GM18502 (cell line): ENCODE data around the gene MCU.
"Not testable (repeated sequence)": the region's sequence is repeated elsewhere in the genome, so short reads cannot be mapped to it uniquely, and the experiment has no call there.

ENCODE experiments used
- ATAC-seq: cut with Tn5 transposase; IDR thresholded peaks from one replicate; pipeline ENCODE4 v1.9.1; 2021; ENCODE audit warnings: mild to moderate bottlenecking; ENCODE audit not compliant: unreplicated experiment, poor library complexity

MCU gene

DNA sequence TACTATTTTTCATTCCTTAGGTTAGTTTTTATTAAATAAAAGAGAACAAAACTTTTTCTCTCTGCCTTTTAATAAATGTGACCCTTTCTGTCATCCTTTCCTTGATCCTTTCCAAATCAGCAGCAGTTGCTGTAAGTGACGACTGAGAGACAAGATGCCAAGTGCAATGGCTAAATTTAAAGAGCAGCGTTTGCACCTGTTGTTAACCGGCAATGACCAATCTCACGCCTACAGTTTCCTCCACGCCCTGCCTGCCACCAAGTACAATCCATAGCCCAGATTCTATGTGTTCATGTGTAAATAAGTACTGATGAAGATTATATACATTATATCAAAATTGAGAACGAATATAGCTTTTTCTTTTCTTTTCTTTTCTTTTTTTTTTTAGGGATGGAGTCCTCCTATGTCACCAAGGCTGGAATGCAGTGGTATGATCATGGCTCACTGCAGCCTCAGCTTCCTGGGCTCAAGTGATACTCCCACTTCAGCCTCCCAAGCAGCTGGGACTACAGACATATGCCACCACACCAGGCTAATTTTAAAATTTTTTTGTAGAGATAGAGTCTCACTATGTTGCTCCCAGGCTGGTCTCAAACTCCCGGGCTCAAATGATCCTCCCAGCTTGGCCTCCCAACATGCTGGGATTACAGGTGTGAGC lies 6.5 kb upstream of the MCU start:
- no peak for ATAC-seq

DNA sequence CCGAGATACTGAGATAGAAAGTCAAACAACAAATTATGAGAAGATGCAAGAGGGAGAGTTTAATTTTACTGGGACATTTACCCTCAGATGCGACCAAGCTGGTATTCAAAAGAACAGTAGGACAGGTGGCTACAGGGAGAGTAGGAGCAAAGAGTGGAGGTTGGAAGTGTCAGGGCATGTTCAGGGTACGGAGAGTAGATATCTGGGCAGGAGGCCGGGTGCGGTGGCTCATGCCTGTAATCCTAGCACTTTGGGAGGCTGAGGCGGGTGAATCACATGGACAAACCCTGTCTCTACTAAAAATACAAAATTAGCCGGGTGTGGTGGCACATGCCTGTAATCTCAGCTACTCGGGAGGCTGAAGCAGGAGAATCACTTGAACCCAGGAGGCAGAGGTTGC lies 5.5 kb upstream of the MCU start:
- not testable (repeated sequence) for ATAC-seq

DNA sequence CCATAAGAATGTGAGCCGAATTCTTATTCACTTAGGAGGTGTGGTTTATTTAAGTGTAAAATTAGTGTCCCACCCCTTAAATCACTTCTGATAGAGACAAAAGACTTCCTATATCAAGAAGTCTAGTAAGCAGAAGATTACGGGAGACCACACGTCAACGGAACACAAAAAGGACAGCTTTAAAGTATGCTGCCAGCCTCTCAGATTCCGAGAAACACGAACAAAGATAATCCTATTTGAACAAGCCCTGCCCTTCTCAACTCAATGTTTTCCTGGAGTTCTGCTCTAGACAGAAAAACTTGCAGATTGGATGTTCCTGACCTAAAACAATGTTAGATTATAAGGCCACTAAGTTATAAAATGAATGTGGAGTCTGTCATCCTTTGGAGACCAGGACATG lies 4.9 kb upstream of the MCU start:
- no peak for ATAC-seq

DNA sequence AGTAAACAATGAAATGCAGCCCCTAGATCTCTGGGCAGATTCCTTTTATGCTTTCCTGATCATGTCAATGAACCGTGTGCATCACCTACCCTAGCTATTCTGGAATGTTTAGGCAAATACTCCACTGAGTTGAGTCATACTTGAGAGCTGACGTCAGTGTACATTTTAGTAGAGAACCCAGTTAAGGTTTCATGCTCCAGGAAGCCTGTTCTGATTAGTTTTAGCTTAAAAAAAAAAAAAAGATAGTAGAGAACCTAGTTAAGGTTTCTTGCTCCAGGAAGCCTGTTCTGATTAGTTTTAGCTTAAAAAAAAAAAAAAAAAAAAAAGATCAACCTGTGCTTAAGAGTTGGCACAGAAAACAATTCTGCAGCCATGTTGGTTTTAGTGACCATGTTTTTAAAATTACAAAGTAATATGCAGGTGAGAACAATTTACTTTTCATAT lies 3.7 kb upstream of the MCU start:
- no peak for ATAC-seq

DNA sequence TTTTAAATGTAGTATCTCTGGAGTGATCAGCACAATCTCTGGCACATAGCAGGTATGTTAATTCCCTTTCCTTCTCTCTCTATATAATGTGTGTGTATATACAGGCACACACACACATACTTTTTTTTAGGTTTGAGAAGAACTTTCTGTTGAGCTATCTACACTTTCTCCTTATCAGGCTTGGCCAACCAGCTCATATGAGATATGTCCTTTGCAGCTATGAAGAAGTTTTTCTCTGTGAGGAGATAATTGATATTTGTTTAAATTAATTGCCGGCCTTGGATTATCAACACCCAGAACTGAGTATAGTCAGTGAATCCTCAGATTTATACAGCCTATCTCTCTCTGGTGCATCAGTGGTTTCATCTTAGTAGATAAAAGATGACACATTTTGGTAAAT lies 2.3 kb upstream of the MCU start:
- no peak for ATAC-seq

DNA sequence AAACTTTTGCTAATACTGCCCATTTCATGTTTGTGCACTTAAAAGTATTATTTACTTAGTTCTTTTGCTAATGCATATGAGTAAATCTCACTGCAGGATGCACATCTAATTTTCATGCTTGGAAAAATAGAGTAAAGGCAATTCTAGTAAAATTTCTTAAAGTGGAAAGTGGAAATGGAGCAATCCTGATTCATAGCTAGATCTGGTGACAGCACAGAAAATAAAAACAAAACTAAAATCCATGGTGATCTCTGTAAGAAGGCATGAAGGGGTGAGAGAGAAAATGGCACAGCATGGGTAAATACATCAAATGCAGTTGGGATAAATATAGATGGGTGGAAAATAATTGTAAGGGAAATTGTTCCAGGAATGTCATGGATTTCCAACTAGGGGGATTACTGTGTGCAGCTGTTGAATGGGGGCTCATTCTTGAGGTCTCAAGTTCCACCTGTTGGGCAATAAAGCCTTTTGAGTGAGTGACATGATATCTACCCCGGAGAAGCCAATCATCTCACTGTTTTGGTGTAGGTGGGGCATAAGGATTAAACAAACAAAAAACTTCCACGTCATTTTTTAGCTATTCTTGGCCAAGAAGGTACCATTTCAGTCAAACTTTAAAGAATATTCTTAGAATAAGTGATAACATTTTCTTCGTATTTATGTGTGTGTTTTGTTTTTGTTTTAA lies 1.7 kb upstream of the MCU start:
- ATAC-seq: no peak

DNA sequence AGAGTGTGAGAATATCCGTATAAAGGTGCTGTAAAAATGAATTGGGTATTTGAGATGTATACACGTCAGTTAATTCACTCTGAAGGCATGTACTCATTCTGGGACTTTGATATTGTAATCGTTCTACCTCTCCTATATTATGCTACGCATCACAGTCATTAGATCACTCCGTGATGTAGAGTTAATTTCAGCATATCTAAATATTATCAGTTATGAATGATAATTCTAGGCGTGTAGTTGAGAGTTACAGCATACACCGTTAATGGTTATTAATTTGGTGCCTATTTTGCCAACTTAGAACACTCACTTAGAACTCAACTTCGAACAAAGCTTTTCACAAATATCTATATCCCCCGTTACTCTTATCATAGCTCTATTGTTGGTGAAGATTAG lies 477 bp upstream of the MCU start:
- ATAC-seq: no peak

DNA sequence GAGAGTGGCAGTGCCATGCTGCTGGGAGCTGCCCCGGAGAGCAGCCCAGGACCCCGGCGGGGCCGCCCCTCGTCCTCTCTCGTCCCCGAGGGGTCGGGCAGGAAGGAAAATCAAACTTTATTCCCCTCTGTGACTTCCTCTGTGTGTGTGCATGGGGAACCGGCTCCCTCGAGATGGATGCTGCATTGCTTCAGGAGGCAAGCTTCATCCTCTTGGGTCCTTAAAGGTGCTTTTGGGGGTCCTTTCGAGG lies 726 bp downstream of the MCU start:
- no peak for ATAC-seq

DNA sequence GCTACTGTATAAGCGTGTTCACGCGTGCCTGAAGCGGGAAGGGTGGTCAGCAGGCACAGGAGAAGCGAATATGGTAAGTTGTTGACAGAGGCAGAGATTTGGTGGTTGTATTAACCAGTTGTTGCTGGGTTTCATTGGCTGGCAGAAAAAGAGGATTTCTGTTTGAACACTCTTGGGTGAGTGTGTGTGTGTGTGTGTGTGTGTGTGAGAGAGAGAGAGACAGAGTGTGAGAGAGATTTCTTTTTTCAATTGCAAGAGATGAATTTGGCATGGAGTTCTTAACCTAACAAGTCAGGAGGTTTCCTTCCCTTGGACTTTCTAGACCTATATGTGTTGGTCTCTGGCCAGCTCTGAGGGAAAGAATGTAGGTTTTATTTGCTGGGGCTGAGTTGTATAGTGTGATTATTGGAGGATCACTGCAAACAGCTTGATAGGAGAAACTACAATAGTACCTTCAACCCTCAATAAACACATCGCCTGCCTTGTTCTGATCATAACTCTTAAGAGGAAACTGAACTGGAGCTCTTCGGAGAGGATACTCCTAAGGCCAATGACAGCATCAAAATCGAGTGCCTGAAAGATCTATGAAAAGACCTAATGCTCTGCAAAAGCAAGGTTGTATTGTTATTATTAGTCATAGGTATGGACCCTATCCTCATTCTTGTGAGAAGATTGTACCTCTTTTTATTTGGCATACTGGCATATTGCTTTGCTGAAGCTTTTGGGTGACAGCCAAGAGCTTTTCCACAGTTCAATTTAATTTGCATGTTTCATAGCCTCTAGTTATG lies 1.2 kb downstream of the MCU start:
- peak; percentile 1 for ATAC-seq

DNA sequence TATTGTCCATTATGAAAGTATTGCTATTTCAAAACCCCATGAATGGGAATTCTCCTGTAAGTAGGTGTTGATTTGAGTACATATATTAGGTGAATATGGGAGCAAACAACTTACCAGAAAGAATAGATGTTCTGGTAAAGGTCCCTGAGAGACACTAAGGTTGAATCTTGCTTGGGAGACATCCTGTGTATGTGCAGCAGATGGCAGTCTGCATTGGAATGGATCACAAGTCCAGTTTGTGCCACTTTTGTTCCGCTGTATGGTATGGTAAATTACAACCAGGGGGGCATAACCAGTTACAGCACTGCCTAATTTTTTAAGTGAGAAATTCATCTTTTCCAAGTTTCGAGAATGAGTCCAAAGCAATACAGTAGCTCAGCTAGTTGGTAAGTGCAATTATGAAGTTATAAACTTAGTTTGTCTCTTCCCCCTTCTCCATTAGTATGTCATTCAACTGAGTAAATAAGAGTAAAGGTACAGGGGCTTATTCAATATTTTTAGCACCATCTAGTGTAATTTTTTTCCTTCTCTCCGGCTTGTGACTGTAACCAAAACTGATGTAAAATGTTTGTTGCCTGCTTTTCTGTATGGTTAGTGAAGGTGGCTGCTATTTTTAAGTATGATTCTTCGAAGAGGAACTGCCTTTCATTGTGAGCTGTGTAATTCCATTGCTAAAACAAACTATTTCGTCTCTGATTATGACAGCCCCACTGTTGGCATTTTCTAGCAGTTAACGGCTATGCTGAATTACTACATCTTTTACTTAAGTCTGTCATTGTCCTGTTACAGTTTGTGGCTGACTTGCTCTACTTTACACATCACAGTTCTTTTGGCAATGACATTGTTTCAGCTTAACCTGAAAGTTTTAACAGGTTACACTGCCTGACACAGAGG lies 2.8 kb downstream of the MCU start:
- no peak for ATAC-seq

DNA sequence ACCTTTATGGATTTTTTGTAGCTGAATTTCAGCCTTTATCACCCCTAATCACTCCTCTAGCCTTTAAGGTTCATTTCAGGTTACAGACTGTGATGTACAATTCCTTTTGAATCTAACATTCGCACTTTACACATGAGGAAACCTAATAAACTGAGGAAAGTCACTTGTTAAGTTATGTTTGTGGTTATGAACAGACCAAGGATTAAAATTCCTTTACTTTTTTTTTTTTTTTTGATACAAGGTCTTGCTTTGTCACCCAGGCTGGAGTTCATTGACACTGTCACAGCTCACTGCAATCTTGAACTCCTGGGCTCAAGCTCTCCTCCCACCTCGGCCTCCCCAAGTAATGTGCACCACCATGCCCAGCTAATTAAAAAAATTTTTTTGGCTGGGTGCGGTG lies 3.6 kb downstream of the MCU start:
- ATAC-seq: no peak

DNA sequence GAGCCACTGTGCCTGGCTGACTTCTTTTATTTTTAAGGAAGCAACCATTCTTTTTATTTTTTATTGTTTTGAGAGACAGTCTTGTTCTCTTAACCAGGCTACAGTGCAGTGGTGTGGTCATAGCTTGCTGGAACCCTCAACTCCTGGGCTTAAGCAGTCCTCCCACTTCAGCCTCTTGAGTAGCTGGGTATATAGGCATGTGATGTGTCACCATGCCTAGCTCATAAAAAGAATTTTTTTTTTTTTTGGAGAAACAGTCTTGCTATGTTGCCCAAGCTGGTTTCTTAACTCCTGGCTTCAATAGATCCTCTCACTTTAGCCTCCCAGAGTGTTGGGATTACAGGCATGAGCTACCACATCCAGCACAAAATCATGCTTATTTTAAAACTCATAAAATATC lies 5.8 kb downstream of the MCU start:
- ATAC-seq: no peak

DNA sequence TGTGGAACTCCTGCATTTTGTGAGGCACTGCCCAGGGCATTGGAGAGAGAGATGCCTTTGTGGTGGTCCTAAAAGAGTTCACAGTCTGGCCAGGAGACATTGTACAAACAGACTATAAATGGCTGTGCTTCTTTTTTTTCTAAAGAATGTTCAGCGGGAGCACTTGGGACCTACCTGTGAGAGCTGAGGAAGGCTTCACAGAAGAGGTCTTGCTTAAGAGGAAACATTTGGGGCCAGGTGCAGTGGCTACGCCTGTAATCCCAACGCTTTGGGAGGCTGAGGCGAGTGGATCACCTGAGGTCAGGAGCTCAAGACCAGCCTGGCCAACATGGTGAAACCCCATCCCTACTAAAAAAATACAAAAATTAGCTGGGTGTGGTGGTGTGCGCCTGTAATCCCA lies 10.5 kb downstream of the MCU start:
- not testable (repeated sequence) for ATAC-seq

DNA sequence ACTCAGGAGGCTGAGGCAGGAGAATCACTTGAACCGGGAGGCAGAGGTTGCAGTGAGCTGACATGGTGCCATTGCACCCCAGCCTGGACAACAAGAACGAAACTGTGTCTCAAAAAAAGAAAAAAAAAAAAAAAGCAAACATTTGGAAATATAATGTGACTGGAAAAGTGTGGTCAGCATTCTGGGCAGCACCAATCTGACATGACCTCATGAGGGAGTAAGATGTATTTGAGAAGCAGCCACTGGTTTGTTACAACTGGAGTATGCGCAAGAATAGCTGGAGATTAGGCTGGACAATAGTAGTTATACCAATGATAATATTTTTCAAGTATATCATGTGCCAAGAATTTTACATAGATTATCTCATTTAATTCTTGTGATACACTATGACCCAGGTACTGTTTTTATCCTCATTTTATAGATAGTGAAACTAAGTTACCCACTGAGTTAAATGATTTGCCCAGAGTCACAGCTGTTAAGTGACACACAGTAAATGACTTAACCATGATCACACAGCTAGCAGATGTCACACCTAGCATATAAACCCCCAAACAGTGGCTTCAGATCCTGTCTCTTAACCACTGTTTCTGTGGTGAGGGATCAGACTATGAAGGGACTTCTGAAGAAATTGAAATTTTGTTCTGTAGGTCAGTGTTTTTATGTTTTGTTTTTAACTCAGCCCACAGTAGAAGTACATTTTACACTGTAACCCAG lies 11.1 kb downstream of the MCU start:
- ATAC-seq: no peak

DNA sequence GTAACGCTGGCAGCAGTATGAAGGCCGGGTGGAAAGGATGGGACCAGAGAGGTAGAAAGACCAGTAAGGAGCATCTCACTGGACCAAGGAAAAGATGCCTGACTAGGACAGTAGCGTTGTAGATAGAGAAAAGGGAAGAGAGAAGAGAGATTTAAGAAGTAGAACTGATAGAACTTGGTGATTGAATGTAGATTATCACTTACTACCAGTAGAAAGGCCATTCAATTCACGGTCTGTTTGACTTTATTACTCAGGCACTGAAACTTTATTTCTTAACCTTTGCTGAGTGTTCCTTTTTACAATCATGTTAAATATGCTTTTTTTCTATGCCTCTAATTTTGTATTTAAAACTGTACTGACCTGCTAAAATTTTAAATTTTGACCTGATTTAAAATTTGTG lies 12.2 kb downstream of the MCU start:
- no peak for ATAC-seq

DNA sequence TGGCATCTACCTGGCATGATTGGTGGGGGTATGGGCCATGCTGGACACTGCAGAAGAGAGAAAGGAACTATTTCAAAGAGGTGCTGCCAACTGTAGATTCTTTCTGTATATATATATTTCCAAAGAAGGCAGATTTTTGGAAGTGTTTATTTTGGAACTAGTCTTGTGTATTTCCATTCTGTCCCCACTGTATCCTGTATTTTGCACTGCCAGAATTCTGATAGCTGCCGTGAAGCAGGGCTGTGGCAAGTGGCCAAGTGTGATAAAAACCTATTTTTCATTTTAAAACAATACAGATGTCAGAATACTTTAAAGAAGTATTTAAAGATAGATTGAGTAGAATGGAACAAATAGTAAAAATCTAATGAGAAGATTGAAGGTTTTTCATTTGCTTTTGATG lies 17.1 kb downstream of the MCU start:
- no peak for ATAC-seq

DNA sequence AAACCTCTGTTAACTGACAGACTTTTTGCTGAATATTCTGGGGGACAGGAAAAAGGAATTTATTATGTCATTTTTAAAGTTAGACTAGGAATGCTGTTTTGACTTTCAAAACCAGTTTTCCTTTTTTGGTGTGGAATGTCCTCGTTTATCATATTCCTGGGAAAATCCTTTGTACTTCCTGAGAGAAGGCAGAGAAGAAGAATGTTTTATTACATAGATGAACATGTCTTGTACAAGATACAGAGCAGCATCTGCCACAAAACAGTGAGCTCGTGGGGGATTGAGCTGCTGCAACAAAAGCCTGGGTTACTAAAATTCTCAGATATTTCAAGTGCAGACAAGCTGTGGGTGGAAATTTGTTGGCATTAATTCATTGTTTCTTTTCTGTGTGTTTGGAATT lies 20.2 kb downstream of the MCU start:
- no peak for ATAC-seq

DNA sequence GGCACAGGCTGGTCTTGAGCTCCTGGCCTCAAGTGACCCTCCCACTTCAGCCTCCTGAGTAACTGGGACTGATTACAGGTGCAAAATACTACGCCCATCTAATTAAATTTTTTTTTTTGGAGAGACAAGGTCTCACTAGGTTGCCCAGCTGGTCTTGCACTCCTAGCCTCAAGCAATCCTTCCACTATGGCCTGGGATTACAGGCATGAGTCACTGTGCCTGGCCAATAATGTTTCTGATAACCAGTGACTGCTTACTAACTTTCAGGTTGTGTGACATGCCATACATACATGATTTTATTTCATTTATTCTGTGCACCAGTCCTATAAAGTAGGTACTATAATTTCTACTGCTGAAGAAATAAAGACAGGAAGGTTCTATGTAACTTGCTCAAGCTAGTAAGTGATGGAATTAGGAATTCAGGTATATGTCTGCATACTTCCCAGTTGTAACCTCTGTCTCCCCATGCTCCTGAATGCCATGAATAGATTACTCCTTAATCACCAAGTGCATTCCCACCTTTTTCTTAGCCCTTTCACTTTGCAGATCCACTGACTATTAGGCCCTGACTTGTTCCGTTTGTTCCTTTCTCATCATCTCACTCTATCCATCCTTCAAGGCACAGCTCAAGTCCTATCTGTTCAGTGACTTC lies 28.1 kb downstream of the MCU start:
- no peak for ATAC-seq

DNA sequence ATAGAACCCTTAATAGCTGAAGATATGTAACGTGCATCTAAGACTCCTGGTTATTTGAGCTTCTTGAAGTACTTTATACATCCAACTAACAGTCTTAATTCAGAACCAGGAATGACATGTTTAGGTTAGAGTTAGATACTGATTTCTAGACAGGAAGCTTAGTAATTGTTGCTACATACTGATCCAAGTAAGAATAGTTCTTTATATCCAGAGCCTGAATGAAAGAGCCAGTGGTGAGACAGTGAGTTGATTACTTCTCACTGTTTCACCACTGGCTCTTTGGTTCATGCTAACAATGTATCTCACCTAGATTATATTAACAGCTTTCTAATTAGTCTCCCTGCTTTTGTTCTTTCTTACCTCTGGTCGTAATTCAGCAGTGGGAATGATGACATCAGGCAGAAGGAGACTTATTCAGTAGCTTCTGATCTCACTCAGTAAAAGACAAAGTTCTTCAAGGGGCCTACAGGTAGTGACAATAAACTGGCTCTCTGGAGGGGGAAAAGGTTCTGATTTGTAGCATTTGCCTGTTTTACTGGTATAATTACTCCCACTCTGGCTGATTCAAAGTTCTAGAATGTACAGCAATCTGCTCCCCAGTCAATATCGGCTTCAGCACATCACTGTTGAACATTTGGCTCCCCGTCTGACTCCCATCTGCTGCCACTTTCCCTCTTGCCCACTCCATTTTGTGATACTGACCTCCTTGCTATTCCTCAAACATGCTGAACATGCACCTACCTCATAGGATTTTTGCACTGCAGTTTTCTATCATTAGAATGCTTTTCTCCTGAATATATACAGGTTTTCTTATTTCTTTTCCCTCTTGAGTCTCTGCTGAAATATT lies 29.1 kb downstream of the MCU start:
- no peak for ATAC-seq
